Epithelial cell of esophagus (primary cell): ENCODE measurements around the gene SORL1.

Experiments
- DNase-seq: peaks from one replicate; pipeline ENCODE4 v3.0.0; 2010; ENCODE audit warnings: low read depth
- H3K4me3 ChIP-seq: 2 replicates; pipeline ENCODE4 v1.5.1; 2011; ENCODE audit warnings: mild to moderate bottlenecking, low read length, control low read depth
- TF ChIP-seq, protein P1 (sequence below): IDR thresholded peaks from 2 replicates; pipeline ENCODE4 v1.5.1; 2011; ENCODE audit warnings: low read depth, mild to moderate bottlenecking, low read length, control low read depth, inconsistent platforms; ENCODE audit not compliant: insufficient read depth; ENCODE audit errors: missing control alignments

The SORL1 gene

DNA sequence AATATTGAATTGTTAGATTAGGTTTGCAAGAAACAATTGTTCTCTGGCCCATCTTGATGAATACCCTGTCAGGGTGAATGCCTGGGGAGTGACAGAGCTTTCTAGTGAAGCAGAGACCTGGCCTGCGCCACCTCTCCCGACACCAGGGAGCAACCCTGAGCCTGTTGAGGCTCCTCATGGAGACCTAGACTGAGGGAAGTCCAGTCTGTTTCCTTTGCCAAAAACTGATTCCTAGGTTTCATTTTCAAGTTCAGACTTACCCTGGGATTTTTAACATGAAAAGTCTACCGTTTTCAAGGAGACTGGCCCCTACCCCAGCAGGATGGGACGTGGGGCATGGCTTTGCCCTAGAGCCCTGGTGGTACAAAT lies 174.4 kb downstream of the SORL1 start:
- TF ChIP-seq, protein P1, sequence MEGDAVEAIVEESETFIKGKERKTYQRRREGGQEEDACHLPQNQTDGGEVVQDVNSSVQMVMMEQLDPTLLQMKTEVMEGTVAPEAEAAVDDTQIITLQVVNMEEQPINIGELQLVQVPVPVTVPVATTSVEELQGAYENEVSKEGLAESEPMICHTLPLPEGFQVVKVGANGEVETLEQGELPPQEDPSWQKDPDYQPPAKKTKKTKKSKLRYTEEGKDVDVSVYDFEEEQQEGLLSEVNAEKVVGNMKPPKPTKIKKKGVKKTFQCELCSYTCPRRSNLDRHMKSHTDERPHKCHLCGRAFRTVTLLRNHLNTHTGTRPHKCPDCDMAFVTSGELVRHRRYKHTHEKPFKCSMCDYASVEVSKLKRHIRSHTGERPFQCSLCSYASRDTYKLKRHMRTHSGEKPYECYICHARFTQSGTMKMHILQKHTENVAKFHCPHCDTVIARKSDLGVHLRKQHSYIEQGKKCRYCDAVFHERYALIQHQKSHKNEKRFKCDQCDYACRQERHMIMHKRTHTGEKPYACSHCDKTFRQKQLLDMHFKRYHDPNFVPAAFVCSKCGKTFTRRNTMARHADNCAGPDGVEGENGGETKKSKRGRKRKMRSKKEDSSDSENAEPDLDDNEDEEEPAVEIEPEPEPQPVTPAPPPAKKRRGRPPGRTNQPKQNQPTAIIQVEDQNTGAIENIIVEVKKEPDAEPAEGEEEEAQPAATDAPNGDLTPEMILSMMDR: no peak
- no peak overlapping the region for H3K4me3 ChIP-seq
- no peak for DNase-seq

DNA sequence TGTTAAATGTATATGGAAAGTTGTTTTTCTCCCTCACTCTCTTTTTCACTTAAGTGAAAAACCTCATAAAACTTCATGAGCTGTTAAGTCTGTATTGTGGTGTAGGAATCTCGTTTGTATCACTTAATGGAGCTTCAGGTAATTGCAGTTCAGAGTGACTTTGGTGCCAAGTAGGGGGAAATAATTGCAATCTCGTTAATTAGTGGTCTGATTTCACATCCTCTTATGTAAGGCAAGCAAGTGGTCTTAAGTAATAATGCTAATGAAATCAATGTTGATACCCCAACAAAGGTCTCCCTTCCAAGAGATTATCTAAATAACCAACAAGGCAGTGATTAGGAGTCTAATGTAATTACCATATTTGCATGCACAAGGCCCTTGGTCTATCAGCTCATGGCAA lies 174.9 kb downstream of the SORL1 start:
- TF ChIP-seq, protein P1: no peak
- H3K4me3 ChIP-seq: no peak overlapping the region
- no peak for DNase-seq

DNA sequence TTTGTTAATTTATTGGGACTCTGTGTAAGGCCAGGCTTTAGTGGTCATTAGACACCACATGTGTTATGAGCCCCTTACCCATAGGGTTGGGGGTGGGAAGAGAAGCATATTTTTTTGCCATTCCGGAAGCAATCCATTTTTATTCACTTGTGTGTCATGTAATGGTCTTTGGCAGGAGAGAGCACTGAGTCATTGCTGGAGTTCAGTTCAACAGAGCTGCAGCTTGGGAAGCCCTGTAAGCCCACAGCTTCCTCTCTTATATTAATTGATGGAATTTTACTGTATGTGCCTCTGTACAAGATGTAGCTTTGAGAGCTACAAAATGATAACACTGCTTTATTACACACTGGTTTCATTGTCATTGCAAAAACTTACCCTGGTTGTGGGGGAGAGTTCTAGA lies 177.9 kb downstream of the SORL1 start:
- H3K4me3 ChIP-seq: no peak overlapping the region
- TF ChIP-seq, protein P1: no peak
- peak; percentile 67 for DNase-seq

DNA sequence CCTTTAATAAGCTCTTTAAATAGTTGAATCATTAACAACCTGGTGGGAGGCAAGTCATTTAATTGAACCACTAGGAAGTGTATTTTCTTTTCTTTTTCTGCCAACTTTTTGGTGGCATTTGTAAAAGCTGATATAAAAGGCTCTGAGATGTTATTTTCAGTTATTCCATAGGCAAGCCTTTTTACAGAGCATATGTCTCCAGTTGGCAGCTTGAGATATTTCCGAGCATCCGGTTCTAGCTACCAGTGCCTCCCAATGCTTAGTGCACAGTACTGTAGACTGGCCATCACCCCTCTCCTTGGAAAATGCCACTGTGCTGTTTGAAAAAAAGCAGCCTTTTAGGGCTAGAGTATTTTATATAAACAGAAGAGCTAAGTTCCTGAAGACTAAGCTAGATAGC lies 179.3 kb downstream of the SORL1 start:
- H3K4me3 ChIP-seq: no peak overlapping the region
- no peak for DNase-seq
- TF ChIP-seq, protein P1: no peak

DNA sequence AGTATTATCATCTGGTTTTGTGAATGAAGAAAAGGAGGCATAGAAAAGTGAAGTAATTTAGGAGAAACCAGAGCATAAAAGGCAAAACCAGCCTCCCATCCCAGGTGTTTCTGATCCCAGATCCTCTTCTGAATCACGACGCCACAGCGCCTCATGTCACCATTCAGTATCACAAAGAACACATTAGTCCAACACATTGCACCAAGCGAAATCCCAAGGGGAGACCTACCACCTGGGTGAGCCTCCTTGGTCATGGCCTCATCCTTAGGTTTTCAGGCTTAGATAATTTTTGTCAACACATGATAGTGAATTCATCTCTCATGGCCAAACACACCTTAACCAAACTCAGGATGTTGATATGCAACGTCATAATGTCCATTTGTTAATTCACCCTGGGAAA lies 182.2 kb downstream of the SORL1 start:
- no peak for DNase-seq
- TF ChIP-seq, protein P1: no peak
- no peak overlapping the region for H3K4me3 ChIP-seq

DNA sequence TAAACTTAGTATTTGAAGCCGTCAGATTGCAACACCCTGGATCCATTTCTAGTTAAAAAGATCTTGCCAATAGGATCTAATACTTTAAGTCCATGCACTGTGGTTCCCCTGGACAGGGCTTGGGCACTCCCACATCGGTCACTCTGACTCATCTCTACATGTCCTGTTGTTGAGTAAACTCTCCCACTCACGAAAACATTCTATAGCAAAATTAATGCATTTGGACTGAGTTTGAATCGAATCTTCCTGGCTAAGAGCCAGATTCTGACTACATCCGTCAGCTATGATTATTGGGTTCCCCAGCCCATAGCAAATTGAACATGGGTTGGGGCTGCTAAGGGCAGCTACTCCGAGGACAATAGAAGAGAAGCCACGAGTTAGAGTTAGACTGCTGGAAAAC lies 182.8 kb downstream of the SORL1 start:
- peak; percentile 69 for DNase-seq
- TF ChIP-seq, protein P1: no peak
- H3K4me3 ChIP-seq: no peak overlapping the region

DNA sequence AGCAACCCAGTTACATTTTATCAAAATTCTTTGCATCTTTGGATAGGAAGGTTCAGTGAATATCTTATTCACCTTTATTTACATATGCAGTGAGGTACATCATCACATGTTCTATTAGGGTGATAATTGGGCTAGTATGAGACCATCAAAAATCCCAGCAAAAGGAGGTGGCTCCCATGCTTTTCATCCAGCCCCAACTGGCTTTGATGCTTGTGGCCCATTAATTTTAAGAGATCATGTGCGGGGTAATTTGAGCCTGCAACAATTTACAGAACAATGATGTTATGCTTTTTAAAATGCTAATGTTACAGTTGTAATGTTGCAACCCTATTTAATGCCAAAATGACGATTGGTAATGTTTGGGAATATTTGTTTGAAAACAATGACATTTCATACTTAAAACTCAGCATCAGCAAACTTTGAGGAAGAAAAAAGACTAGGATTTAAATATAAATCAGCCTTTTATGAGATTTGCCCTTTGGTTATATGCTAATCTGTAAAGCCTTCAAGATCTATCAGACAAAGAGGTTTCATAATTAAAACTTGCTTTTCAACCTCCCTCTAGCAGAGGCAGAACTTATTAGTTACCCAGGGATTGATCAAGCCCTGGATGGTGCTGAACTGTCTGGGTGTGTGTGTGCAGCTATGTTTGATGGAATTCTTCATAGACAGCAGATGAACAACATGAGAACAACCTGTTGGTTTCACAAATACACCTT lies 184.1 kb downstream of the SORL1 start:
- TF ChIP-seq, protein P1: no peak
- no peak for DNase-seq

More for the DNA sequence above, 184.1 kb downstream of the SORL1 start:
- no peak overlapping the region for H3K4me3 ChIP-seq
